ENCODE measurements around the gene LLGL2. TPM values are rescaled to one million over a fixed set of nuclear protein-coding genes. Genes with fewer than 3 reads are reported as not detected.

The LLGL2 gene
- total RNA-seq, 1 experiment from 2014 or later = 10.8 TPM

- Histone ChIP-seq H3K9me3 (ENCODE audit: low read depth, low read length, poor library complexity, severe bottlenecking) (no peaks in the 10 kb centered on the region), H3K27ac (ENCODE audit: low read depth, low read length, poor library complexity, severe bottlenecking) (no peak overlapping the region), H3K4me3 (ENCODE audit: low read depth, low read length, poor library complexity, severe bottlenecking) (no peak overlapping the region), H3K27me3 (replicated peaks; ENCODE audit: insufficient read depth, low read depth, low read length, poor library complexity) (no peaks in the 10 kb centered on the region), H3K4me1 (ENCODE audit: insufficient read depth, low read length, poor library complexity, severe bottlenecking) (no peaks in the 10 kb centered on the region), H3K36me3 (ENCODE audit: insufficient read depth, low read length, poor library complexity, severe bottlenecking) (no peaks in the 10 kb centered on the region)
- no peak for DNase-seq (ENCODE audit: low spot score)
- ChIA-PET POLR2A (ENCODE audit: low non-redundant PET) (no interaction called here), CTCF (interaction anchor here (0.6 kb wide), 1 partner anchor 56 kb away, joined by 5 read pairs; no protein-coding TSS in a partner anchor)
- BruUV-seq (replicated peaks) = no TSS peak
- intact Hi-C loops (cut with micrococcal nuclease; ENCODE audit: unreplicated experiment) = no loop called here
- no peak for TF ChIP-seq CTCF (conservative IDR thresholded peaks at IDR 0.05; ENCODE audit: low read depth, low read length)
- TF ChIP-seq EZH2 (IDR thresholded peaks at IDR 0.05; ENCODE audit: borderline replicate concordance, low read depth, low read length, poor library complexity, severe bottlenecking) = no peak
Observed at GRCh38 chr17:75573540-75573957, 48.1 kb downstream of the LLGL2 start.

GRCh38 chr17:75573994-75574393, 48.5 kb downstream of the LLGL2 start:
- no TSS peak for BruUV-seq (replicated peaks)
- CTCF ChIA-PET = interaction anchor here (0.6 kb wide), 1 partner anchor 56 kb away, joined by 5 read pairs; no protein-coding TSS in a partner anchor

GRCh38 chr17:75574404-75575036, 49.0 kb downstream of the LLGL2 start:
- H3K9me3 ChIP-seq (ENCODE audit: low read depth, low read length, poor library complexity, severe bottlenecking) = no peaks in the 10 kb centered on the region
- H3K27me3 ChIP-seq (replicated peaks; ENCODE audit: insufficient read depth, low read depth, low read length, poor library complexity) = no peaks in the 10 kb centered on the region
- DNase-seq (ENCODE audit: low spot score) = no peak
- H3K4me1 ChIP-seq (ENCODE audit: insufficient read depth, low read length, poor library complexity, severe bottlenecking) = no peaks in the 10 kb centered on the region
- TF ChIP-seq CTCF (conservative IDR thresholded peaks at IDR 0.05; ENCODE audit: low read depth, low read length) = no peak
- no peak for TF ChIP-seq EZH2 (IDR thresholded peaks at IDR 0.05; ENCODE audit: borderline replicate concordance, low read depth, low read length, poor library complexity, severe bottlenecking)
- no peaks in the 10 kb centered on the region for H3K36me3 ChIP-seq (ENCODE audit: insufficient read depth, low read length, poor library complexity, severe bottlenecking)
- no TSS peak for BruUV-seq (replicated peaks)
- no peak overlapping the region for H3K27ac ChIP-seq (ENCODE audit: low read depth, low read length, poor library complexity, severe bottlenecking)
- CTCF ChIA-PET = no interaction called here
- H3K4me3 ChIP-seq (ENCODE audit: low read depth, low read length, poor library complexity, severe bottlenecking) = no peak overlapping the region
- intact Hi-C loops (cut with micrococcal nuclease; ENCODE audit: unreplicated experiment) = no loop called here
- POLR2A ChIA-PET (ENCODE audit: low non-redundant PET) = no interaction called here

More at GRCh38 chr17:75573994-75574393, 48.5 kb downstream of the LLGL2 start:
- H3K4me1 ChIP-seq (ENCODE audit: insufficient read depth, low read length, poor library complexity, severe bottlenecking) = no peaks in the 10 kb centered on the region
- no peak for DNase-seq (ENCODE audit: low spot score)
- no peak overlapping the region for H3K27ac ChIP-seq (ENCODE audit: low read depth, low read length, poor library complexity, severe bottlenecking)
- H3K4me3 ChIP-seq (ENCODE audit: low read depth, low read length, poor library complexity, severe bottlenecking) = no peak overlapping the region
- no peak for TF ChIP-seq EZH2 (IDR thresholded peaks at IDR 0.05; ENCODE audit: borderline replicate concordance, low read depth, low read length, poor library complexity, severe bottlenecking)
- no peak for TF ChIP-seq CTCF (conservative IDR thresholded peaks at IDR 0.05; ENCODE audit: low read depth, low read length)
- no peaks in the 10 kb centered on the region for H3K27me3 ChIP-seq (replicated peaks; ENCODE audit: insufficient read depth, low read depth, low read length, poor library complexity)
- no peaks in the 10 kb centered on the region for H3K9me3 ChIP-seq (ENCODE audit: low read depth, low read length, poor library complexity, severe bottlenecking)
- POLR2A ChIA-PET (ENCODE audit: low non-redundant PET) = no interaction called here
- intact Hi-C loops (cut with micrococcal nuclease; ENCODE audit: unreplicated experiment) = no loop called here
- no peaks in the 10 kb centered on the region for H3K36me3 ChIP-seq (ENCODE audit: insufficient read depth, low read length, poor library complexity, severe bottlenecking)

Data from A673 (cell line).